A673 (cell line): ENCODE results near the gene VWA8.

ENCODE experiments used
- EZH2 ChIP-seq: fragments of 200-600 bp; sonication (generic); IDR thresholded peaks from 2 replicates; pipeline ENCODE4 v1.6.1; 2017; ENCODE audit warnings: borderline replicate concordance, low read depth, mild to moderate bottlenecking, mixed read lengths, antibody characterized with exemption, low read length; ENCODE audit not compliant: poor library complexity, severe bottlenecking
- TF ChIP-seq, protein P1 (sequence below): fragments of 300-800, 200-600 bp; sonication (generic); conservative IDR thresholded peaks from 2 replicates; pipeline ENCODE4 v1.5.1; 2017; ENCODE audit warnings: low read depth, mild to moderate bottlenecking, antibody characterized with exemption, low read length, moderate library complexity, mixed read lengths

- TF ChIP-seq, protein P1, sequence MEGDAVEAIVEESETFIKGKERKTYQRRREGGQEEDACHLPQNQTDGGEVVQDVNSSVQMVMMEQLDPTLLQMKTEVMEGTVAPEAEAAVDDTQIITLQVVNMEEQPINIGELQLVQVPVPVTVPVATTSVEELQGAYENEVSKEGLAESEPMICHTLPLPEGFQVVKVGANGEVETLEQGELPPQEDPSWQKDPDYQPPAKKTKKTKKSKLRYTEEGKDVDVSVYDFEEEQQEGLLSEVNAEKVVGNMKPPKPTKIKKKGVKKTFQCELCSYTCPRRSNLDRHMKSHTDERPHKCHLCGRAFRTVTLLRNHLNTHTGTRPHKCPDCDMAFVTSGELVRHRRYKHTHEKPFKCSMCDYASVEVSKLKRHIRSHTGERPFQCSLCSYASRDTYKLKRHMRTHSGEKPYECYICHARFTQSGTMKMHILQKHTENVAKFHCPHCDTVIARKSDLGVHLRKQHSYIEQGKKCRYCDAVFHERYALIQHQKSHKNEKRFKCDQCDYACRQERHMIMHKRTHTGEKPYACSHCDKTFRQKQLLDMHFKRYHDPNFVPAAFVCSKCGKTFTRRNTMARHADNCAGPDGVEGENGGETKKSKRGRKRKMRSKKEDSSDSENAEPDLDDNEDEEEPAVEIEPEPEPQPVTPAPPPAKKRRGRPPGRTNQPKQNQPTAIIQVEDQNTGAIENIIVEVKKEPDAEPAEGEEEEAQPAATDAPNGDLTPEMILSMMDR, result no peak
- TF ChIP-seq EZH2, result no peak
These were observed 263.3 kb downstream of the VWA8 start for GRCh38 chr13:41697578-41697977.
